Measurements from ENCODE around the gene FBLIM1. TPM values are rescaled to one million over a fixed set of nuclear protein-coding genes. Genes with fewer than 3 reads are reported as not detected.
"Not testable (repeated sequence)": the region's sequence is repeated elsewhere in the genome, so short reads cannot be mapped to it uniquely, and the experiment has no call there.

FBLIM1 gene
- total RNA-seq, 4 donors from 2014 or later = 50.3 to 502 (median 337) TPM

GRCh38 chr1:15820478-15820877, 61.9 kb downstream of the FBLIM1 start:
- TF ChIP-seq, protein P1, sequence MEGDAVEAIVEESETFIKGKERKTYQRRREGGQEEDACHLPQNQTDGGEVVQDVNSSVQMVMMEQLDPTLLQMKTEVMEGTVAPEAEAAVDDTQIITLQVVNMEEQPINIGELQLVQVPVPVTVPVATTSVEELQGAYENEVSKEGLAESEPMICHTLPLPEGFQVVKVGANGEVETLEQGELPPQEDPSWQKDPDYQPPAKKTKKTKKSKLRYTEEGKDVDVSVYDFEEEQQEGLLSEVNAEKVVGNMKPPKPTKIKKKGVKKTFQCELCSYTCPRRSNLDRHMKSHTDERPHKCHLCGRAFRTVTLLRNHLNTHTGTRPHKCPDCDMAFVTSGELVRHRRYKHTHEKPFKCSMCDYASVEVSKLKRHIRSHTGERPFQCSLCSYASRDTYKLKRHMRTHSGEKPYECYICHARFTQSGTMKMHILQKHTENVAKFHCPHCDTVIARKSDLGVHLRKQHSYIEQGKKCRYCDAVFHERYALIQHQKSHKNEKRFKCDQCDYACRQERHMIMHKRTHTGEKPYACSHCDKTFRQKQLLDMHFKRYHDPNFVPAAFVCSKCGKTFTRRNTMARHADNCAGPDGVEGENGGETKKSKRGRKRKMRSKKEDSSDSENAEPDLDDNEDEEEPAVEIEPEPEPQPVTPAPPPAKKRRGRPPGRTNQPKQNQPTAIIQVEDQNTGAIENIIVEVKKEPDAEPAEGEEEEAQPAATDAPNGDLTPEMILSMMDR (IDR thresholded peaks at IDR 0.05) = no peak
- no peak for TF ChIP-seq POLR2A (IDR thresholded peaks at IDR 0.05)
- Histone ChIP-seq H3K27ac (no peak overlapping the region), H3K4me3 (no peak overlapping the region), H3K4me1 (peaks cover 0 to 4% (median 0%) of the 10 kb centered on the region in 4 donors), H3K36me3 (no peaks in the 10 kb centered on the region), H3K27me3 (no peaks in the 10 kb centered on the region), H3K9me3 (no peaks in the 10 kb centered on the region)
- no peak for DNase-seq

- Histone ChIP-seq H3K27me3 (no peaks in the 10 kb centered on the region), H3K9me3 (no peaks in the 10 kb centered on the region), H3K4me1 (peaks cover 0 to 9% (median 6%) of the 10 kb centered on the region in 4 donors), H3K4me3 (no peak overlapping the region), H3K27ac (no peak overlapping the region), H3K36me3 (no peaks in the 10 kb centered on the region)
- no peak for DNase-seq
- no peak for TF ChIP-seq POLR2A (IDR thresholded peaks at IDR 0.05)
- TF ChIP-seq, protein P1 (IDR thresholded peaks at IDR 0.05) = no peak
Observed at GRCh38 chr1:15825800-15826199, 67.2 kb downstream of the FBLIM1 start.

DNA sequence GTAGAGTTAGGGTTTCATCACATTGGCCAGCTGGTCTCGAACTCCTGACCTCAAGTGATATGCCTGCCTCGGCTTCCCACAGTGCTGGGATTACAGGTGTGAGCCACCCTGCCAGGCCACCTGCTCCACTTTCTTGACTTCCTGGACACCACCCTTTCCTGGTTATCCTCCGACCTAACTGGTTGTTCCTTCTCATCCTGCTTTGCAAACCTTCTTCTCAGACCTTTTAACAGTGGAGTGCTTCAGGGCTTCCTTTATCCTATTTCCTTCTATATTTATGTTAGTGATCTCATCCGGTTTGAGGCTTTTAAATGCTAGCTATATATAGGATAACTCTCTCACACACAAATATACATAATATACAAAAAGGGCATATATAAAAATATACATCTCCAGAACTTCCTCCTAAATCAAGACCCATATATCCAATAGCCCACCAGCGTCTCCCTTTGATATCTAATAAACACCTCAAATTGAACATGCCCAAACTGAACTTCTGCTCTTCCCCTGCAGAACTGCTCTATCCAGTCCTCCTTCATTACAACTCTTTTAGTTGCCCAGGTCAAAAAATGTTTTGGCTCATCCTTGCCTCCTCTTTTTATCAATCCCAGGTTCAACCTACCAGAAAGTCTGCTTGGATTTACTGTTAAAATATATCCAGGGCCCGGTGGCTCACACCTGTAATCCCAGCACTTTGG, 68.4 kb downstream of the FBLIM1 start:
- Histone ChIP-seq H3K36me3 (no peaks in the 10 kb centered on the region), H3K4me1 (peaks cover 0 to 9% (median 6%) of the 10 kb centered on the region in 4 donors), H3K4me3 (no peak overlapping the region), H3K27me3 (no peaks in the 10 kb centered on the region), H3K27ac (no peak overlapping the region), H3K9me3 (no peaks in the 10 kb centered on the region)
- TF ChIP-seq, protein P1 (IDR thresholded peaks at IDR 0.05) = no peak
- TF ChIP-seq POLR2A (IDR thresholded peaks at IDR 0.05) = no peak
- DNase-seq = no peak

- not testable (repeated sequence) for DNase-seq, H3K4me3 ChIP-seq, H3K27ac ChIP-seq, H3K36me3 ChIP-seq, H3K9me3 ChIP-seq, H3K27me3 ChIP-seq
- peaks cover 0 to 14% (median 6%) of the 10 kb centered on the region in 4 donors for H3K4me1 ChIP-seq
Observed at GRCh38 chr1:15827567-15827966, 69.0 kb downstream of the FBLIM1 start.

GRCh38 chr1:15828931-15829330, 70.3 kb downstream of the FBLIM1 start:
- H3K27me3 ChIP-seq, H3K27ac ChIP-seq, DNase-seq, H3K4me3 ChIP-seq, H3K9me3 ChIP-seq, H3K36me3 ChIP-seq: not testable (repeated sequence)
- peaks cover 0 to 20% (median 6%) of the 10 kb centered on the region in 4 donors for H3K4me1 ChIP-seq

DNA sequence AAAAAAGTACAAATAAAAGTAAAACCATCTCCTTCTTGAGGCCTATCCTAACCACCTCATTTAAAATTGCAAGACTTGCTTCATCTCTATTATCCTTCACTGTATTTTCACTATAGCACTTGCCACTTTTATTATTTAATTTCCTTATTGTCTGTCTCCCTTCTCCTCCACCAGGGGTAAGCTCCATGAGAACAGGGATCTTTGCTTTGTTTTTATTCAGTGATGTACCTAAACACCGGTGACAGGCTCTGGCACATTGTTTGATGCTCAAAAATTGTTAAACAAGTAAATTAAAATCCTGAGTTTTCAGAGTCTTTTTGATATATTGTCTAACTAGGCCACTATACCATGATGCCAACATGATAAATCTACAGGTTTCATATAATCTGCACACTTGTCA, 71.7 kb downstream of the FBLIM1 start:
- peaks cover 0 to 17% (median 6%) of the 10 kb centered on the region in 4 donors for H3K4me1 ChIP-seq
- no peaks in the 10 kb centered on the region for H3K27me3 ChIP-seq
- no peaks in the 10 kb centered on the region for H3K9me3 ChIP-seq
- DNase-seq = no peak
- TF ChIP-seq, protein P1 (IDR thresholded peaks at IDR 0.05) = peak in 1 of 6 experiments; percentile 32
- no peak for TF ChIP-seq POLR2A (IDR thresholded peaks at IDR 0.05)
- no peaks in the 10 kb centered on the region for H3K36me3 ChIP-seq
- H3K27ac ChIP-seq = peak overlapping the region in 1 of 4 donors; percentile 51
- no peak overlapping the region for H3K4me3 ChIP-seq

All from Peyer's patch (tissue), 4 donors.